CD14-positive monocyte (primary cell): ENCODE results near the gene DCLK3. TPM values are rescaled to one million over a fixed set of nuclear protein-coding genes. Genes with fewer than 3 reads are reported as not detected.

Experiments
- DNase-seq, 3 donors: peaks; one replicate each; pipeline ENCODE4 v3.0.0-alpha.2; 2011 to 2022
- H2AFZ ChIP-seq: 2 replicates; pipeline ENCODE4 v1.6.0; 2012; ENCODE audit warnings: mild to moderate bottlenecking, low read depth, low read length, inconsistent platforms; ENCODE audit not compliant: insufficient read depth, poor library complexity, severe bottlenecking
- H3K27ac ChIP-seq, 2 donors: 1 replicate in 1 of 2; 2 replicates in 1 of 2; pipeline ENCODE4 v1.5.1; 2012 to 2013; ENCODE audit warnings: low read length in 2 of 2, control low read depth in 1 of 2, inconsistent platforms in 1 of 2, low read depth in 1 of 2, mild to moderate bottlenecking in 1 of 2
- H3K27me3 ChIP-seq, 2 donors: one replicate each; pipeline versions ENCODE4 v1.6.0 to v1.6.1; 2011 to 2013; ENCODE audit warnings: low read length in 2 of 2; ENCODE audit not compliant: control insufficient read depth in 2 of 2, insufficient read depth in 2 of 2
- H3K36me3 ChIP-seq, 2 donors: replicated peaks in 1 of 2; 1 replicate in 1 of 2; 2 replicates in 1 of 2; pipeline versions ENCODE4 v1.5.1 to v1.6.1; 2012 to 2013; ENCODE audit warnings: low read length in 2 of 2, control low read depth in 1 of 2, inconsistent platforms in 1 of 2, mild to moderate bottlenecking in 1 of 2; ENCODE audit not compliant: insufficient read depth in 2 of 2, control insufficient read depth in 1 of 2
- H3K4me1 ChIP-seq, 2 donors: 1 replicate in 1 of 2; 2 replicates in 1 of 2; pipeline versions ENCODE4 v1.5.1 to v1.6.1; 2012 to 2013; ENCODE audit warnings: low read length in 2 of 2, control low read depth in 1 of 2, inconsistent platforms in 1 of 2, mild to moderate bottlenecking in 1 of 2, moderate library complexity in 1 of 2; ENCODE audit not compliant: insufficient read depth in 2 of 2, control insufficient read depth in 1 of 2
- H3K4me2 ChIP-seq: replicated peaks from 2 replicates; pipeline ENCODE3; 2012; ENCODE audit warnings: low read length, moderate library complexity, mild to moderate bottlenecking; ENCODE audit not compliant: poor library complexity, severe bottlenecking; ENCODE audit errors: extremely low read depth
- H3K4me3 ChIP-seq, 3 experiments: fragments of 200-600 bp in 1 of 3; sonication (generic) in 1 of 3; replicated peaks in 1 of 3; 1 replicate in 2 of 3; 2 replicates in 1 of 3; pipeline ENCODE4 v1.5.1; 2011 to 2013; ENCODE audit warnings: low read length in 3 of 3, mild to moderate bottlenecking in 3 of 3, control low read depth in 2 of 3, low read depth in 2 of 3, inconsistent platforms in 1 of 3, moderate library complexity in 1 of 3
- H3K79me2 ChIP-seq: 2 replicates; pipeline ENCODE4 v1.6.0; 2012; ENCODE audit warnings: mild to moderate bottlenecking, control low read depth, inconsistent platforms, low read length, moderate library complexity; ENCODE audit not compliant: insufficient read depth
- H3K9ac ChIP-seq: 2 replicates; pipeline ENCODE4 v1.6.0; 2017; ENCODE audit warnings: low read length, mild to moderate bottlenecking; ENCODE audit not compliant: insufficient read depth, poor library complexity, severe bottlenecking
- H3K9me3 ChIP-seq, 2 donors: replicated peaks in 1 of 2; 1 replicate in 1 of 2; 2 replicates in 1 of 2; pipeline versions ENCODE4 v1.5.1 to v1.6.1; 2012 to 2013; ENCODE audit warnings: low read length in 2 of 2, control low read depth in 1 of 2; ENCODE audit not compliant: control insufficient read depth in 1 of 2, insufficient read depth in 1 of 2
- H4K20me1 ChIP-seq: 2 replicates; pipeline ENCODE4 v1.6.0; 2012; ENCODE audit warnings: mild to moderate bottlenecking, low read length, control low read depth, moderate library complexity; ENCODE audit not compliant: insufficient read depth
- H3K27ac Mint-ChIP-seq, 7 donors: one replicate each; pipeline ENCODE4 v1.8.0; 2020; ENCODE audit warnings: mild to moderate bottlenecking in 7 of 7, mixed read lengths in 7 of 7, moderate library complexity in 6 of 7, inconsistent platforms in 2 of 7
- H3K27me3 Mint-ChIP-seq, 3 donors: one replicate each; pipeline ENCODE4 v1.8.0; 2021 to 2022; ENCODE audit warnings: low read depth in 3 of 3, mild to moderate bottlenecking in 3 of 3, mixed read lengths in 3 of 3, moderate library complexity in 3 of 3, inconsistent platforms in 1 of 3
- H3K36me3 Mint-ChIP-seq, 2 donors: one replicate each; pipeline ENCODE4 v1.8.0; 2020; ENCODE audit warnings: mixed read lengths in 2 of 2, inconsistent platforms in 1 of 2, mild to moderate bottlenecking in 1 of 2
- H3K4me1 Mint-ChIP-seq: one replicate; pipeline ENCODE4 v1.8.0; 2020; ENCODE audit warnings: mild to moderate bottlenecking, mixed read lengths
- H3K4me3 Mint-ChIP-seq, 2 donors: one replicate each; pipeline ENCODE4 v1.8.0; 2020; ENCODE audit warnings: mild to moderate bottlenecking in 2 of 2, mixed read lengths in 2 of 2, moderate library complexity in 1 of 2
- H3K9me3 Mint-ChIP-seq, 7 donors: one replicate each; pipeline ENCODE4 v1.8.0; 2020 to 2022; ENCODE audit warnings: mixed read lengths in 7 of 7, mild to moderate bottlenecking in 6 of 7, moderate library complexity in 6 of 7, inconsistent platforms in 2 of 7
- CTCF ChIP-seq: fragments of 200-600 bp; IDR thresholded peaks from one replicate; pipeline ENCODE4 v1.8.0; 2022; ENCODE audit warnings: antibody characterized with exemption, mild to moderate bottlenecking
- WGBS: methylation state at CpG from one replicate; pipeline ENCODE4 v1.1.5; 2013; ENCODE audit warnings: missing lambda C conversion rate; ENCODE audit not compliant: insufficient coverage; 5-methylcytosine and 5-hydroxymethylcytosine counted together
- intact Hi-C, 2 donors: fragments of 100-400 bp; cut with micrococcal nuclease; formaldehyde crosslinking; loops; one replicate each; pipeline versions ENCODE4 v1.15.0 to v1.15.1; 2023
- polyA plus RNA-seq, 3 donors: library from polyadenylated mRNA; depleted of rRNA in 1 of 3; unstranded in 2 of 3; stranded (reverse) in 1 of 3; fragments of 300-500 nt in 2 of 3; fragments of >200 nt in 1 of 3; fragmentation: Illumina TruSeq in 2 of 3; gene quantifications; 1 replicate in 2 of 3; 2 replicates in 1 of 3; pipeline ENCODE4 v1.2.3, GENCODE V29; 2012 to 2021

Gene DCLK3
- polyA plus RNA-seq, 3 donors: not detected

- H3K9me3 Mint-ChIP-seq: peaks cover 0 to 5% (median 1%) of the 10 kb centered on the region in 7 donors
- Histone ChIP-seq H3K27me3 (no peaks in the 10 kb centered on the region), H3K9ac (no peak overlapping the region), H4K20me1 (no peaks in the 10 kb centered on the region), H3K4me3 (no peak overlapping the region), H3K36me3 (no peaks in the 10 kb centered on the region), H3K4me1 (no peaks in the 10 kb centered on the region), H3K27ac (no peak overlapping the region), H3K4me2 (no peak overlapping the region), H3K9me3 (no peaks in the 10 kb centered on the region), H3K79me2 (no peaks in the 10 kb centered on the region), H2AFZ (no peak overlapping the region)
- WGBS: 91% methylated on average over 2 of the region's 3 CpGs
- no peaks in the 10 kb centered on the region for H3K36me3 Mint-ChIP-seq
- intact Hi-C loops: no loop called here
- no peak for DNase-seq
- H3K4me3 Mint-ChIP-seq: no peak overlapping the region
- no peak for TF ChIP-seq CTCF
- no peaks in the 10 kb centered on the region for H3K4me1 Mint-ChIP-seq
- H3K27ac Mint-ChIP-seq: no peak overlapping the region
- H3K27me3 Mint-ChIP-seq: peaks cover 0 to 7% (median 1%) of the 10 kb centered on the region in 3 donors
Observed at GRCh38 chr3:36695113-36695768, 69.1 kb downstream of the DCLK3 start.

GRCh38 chr3:36693670-36694069, 70.7 kb downstream of the DCLK3 start:
- no peak overlapping the region for H3K27ac Mint-ChIP-seq
- no peak overlapping the region for H3K4me3 Mint-ChIP-seq
- H3K4me1 Mint-ChIP-seq: no peaks in the 10 kb centered on the region
- no peaks in the 10 kb centered on the region for H3K36me3 Mint-ChIP-seq
- DNase-seq: no peak
- intact Hi-C loops: no loop called here
- H2AFZ ChIP-seq: no peak overlapping the region
- H3K36me3 ChIP-seq: no peaks in the 10 kb centered on the region
- WGBS: 93% methylated on average over 1 of the region's 4 CpGs
- H3K9me3 Mint-ChIP-seq: peaks cover 0 to 5% (median 1%) of the 10 kb centered on the region in 7 donors
- H3K4me2 ChIP-seq: no peak overlapping the region
- no peak overlapping the region for H3K9ac ChIP-seq
- H3K27me3 Mint-ChIP-seq: peaks cover 0 to 5% (median 1%) of the 10 kb centered on the region in 3 donors
- H3K9me3 ChIP-seq: no peaks in the 10 kb centered on the region
- H3K79me2 ChIP-seq: no peaks in the 10 kb centered on the region
- H3K4me3 ChIP-seq: no peak overlapping the region
- TF ChIP-seq CTCF: no peak
- H3K27me3 ChIP-seq: no peaks in the 10 kb centered on the region
- no peaks in the 10 kb centered on the region for H3K4me1 ChIP-seq
- no peaks in the 10 kb centered on the region for H4K20me1 ChIP-seq
- H3K27ac ChIP-seq: no peak overlapping the region
